ENCODE measurements around the gene C3orf22. TPM values are rescaled to one million over a fixed set of nuclear protein-coding genes. Genes with fewer than 3 reads are reported as not detected.

Gene C3orf22
- total RNA-seq: not detected

GRCh38 chr3:126558336-126559071 lies at the start of gene C3orf22:
Gene C3orf22, minus strand, starts transcription at chr3:126558932. Its CDS starts 5,542 bp downstream, at chr3:126553390.
- no peak for TF ChIP-seq CTCF (IDR thresholded peaks at IDR 0.05; ENCODE audit: low read depth)

GRCh38 chr3:126607214-126607908 lies 48.6 kb upstream of the C3orf22 start:
- no peak for TF ChIP-seq CTCF (IDR thresholded peaks at IDR 0.05; ENCODE audit: low read depth)

GRCh38 chr3:126606001-126606400 lies 47.3 kb upstream of the C3orf22 start:
- no peak for TF ChIP-seq CTCF (IDR thresholded peaks at IDR 0.05; ENCODE audit: low read depth)

- no peak for TF ChIP-seq CTCF (IDR thresholded peaks at IDR 0.05; ENCODE audit: low read depth)
Observed at GRCh38 chr3:126604691-126605090, 46.0 kb upstream of the C3orf22 start.

GRCh38 chr3:126599101-126599500 lies 40.4 kb upstream of the C3orf22 start:
- TF ChIP-seq CTCF (IDR thresholded peaks at IDR 0.05; ENCODE audit: low read depth): no peak

GRCh38 chr3:126582311-126582710 lies 23.6 kb upstream of the C3orf22 start:
- TF ChIP-seq CTCF (IDR thresholded peaks at IDR 0.05; ENCODE audit: low read depth): no peak

GRCh38 chr3:126581569-126581968 lies 22.8 kb upstream of the C3orf22 start:
- TF ChIP-seq CTCF (IDR thresholded peaks at IDR 0.05; ENCODE audit: low read depth): no peak
